Adrenal gland (tissue), 5 donors: ENCODE results near the gene CDH19.

Experiments used
- POLR2A ChIP-seq, 2 donors: fragments of 450-650 bp; IDR thresholded peaks; one replicate each; pipeline ENCODE4 v1.6.1; 2017; ENCODE audit warnings: antibody characterized with exemption in 2 of 2, mild to moderate bottlenecking in 2 of 2, moderate library complexity in 1 of 2
- TF ChIP-seq, protein P1 (sequence below), 6 experiments: fragments of 450-650 bp in 4 of 6; fragments of 200-600 bp in 2 of 6; sonication (generic) in 1 of 6; IDR thresholded peaks; 1 replicate in 5 of 6; 2 replicates in 1 of 6; pipeline versions ENCODE4 v1.5.1 to v1.8.0; 2016 to 2021; ENCODE audit warnings: antibody characterized with exemption in 6 of 6, mild to moderate bottlenecking in 2 of 6, moderate library complexity in 1 of 6
- donor health status: DM: no; HTN: no; CAD: no.

DNA sequence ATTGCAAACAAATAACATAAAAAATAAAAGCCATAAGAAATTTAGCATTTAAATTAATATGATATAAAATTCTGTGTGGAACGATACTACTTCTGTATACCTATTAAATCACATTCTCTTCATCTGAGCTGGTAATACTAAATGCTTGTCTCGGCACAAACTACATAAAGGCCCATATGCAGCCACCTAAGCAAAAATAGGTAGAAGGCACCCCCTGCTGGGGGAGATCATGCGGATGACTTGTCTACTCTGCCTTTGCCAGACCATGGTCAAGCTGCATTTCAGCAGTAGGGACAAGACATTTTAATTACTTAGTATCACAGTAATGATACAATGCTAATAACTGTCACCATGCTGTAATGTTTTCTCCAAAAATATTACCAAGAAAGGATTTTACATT, 108.0 kb downstream of the CDH19 start:
- TF ChIP-seq, protein P1, sequence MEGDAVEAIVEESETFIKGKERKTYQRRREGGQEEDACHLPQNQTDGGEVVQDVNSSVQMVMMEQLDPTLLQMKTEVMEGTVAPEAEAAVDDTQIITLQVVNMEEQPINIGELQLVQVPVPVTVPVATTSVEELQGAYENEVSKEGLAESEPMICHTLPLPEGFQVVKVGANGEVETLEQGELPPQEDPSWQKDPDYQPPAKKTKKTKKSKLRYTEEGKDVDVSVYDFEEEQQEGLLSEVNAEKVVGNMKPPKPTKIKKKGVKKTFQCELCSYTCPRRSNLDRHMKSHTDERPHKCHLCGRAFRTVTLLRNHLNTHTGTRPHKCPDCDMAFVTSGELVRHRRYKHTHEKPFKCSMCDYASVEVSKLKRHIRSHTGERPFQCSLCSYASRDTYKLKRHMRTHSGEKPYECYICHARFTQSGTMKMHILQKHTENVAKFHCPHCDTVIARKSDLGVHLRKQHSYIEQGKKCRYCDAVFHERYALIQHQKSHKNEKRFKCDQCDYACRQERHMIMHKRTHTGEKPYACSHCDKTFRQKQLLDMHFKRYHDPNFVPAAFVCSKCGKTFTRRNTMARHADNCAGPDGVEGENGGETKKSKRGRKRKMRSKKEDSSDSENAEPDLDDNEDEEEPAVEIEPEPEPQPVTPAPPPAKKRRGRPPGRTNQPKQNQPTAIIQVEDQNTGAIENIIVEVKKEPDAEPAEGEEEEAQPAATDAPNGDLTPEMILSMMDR (IDR thresholded peaks at IDR 0.05) = peak in 3 of 6 experiments; percentile 8 to 21 (median 12)
- TF ChIP-seq POLR2A (IDR thresholded peaks at IDR 0.05) = no peak
